ENCODE measurements around the gene UBE2E2. TPM values are rescaled to one million over a fixed set of nuclear protein-coding genes. Genes with fewer than 3 reads are reported as not detected.
A peak's percentile ranks its signal among the peaks of the same experiment; 100 is the strongest.

The UBE2E2 gene
- total RNA-seq, 2 experiments from 2014 or later, result 41.1 to 48.8 TPM

DNA sequence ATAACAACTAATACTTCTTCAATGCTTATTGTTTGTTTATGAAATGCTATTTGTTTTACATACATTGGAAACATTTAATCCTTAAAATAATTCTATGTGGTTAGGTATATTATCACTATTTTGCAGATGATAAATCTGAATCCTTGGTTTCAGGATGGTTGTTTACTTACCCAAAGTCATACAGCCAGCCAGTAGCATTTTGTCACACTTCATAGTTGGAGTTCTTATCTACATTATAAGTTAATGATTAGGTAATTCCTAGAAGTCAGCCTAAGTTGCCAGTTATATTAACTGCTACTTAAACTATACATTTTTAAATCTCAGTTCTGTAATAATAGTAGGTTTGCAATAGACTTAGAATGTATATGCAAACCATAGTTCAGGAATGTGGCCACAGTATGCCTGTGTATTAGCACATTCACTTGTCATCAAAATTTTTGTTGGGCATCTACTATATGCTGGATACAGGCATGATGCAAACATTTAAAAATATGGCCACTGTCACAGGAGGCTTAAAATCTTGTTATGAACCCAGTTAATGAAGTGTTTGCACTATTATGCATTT is 187.9 kb downstream of the UBE2E2 start:
- H3K79me2 ChIP-seq (ENCODE audit: insufficient read depth, low read depth, low read length), result peaks cover 63% of the 10 kb centered on the region
- TF ChIP-seq CTCF (conservative IDR thresholded peaks at IDR 0.05; ENCODE audit: low read length) (no peak), EZH2phosphoT487 (IDR thresholded peaks at IDR 0.05; ENCODE audit: borderline replicate concordance, low read depth, low read length) (no peak)
- POLR2A ChIA-PET, result interaction anchor here (0.6 to 8.9 kb wide), 18 partner anchors 12 to 370 kb away, joined by 3 to 130 read pairs (median 6); no protein-coding TSS in a partner anchor
- H3K9me2 ChIP-seq (ENCODE audit: insufficient read depth, low read length), result no peaks in the 10 kb centered on the region
- H3K4me2 ChIP-seq (ENCODE audit: low read length), result peak overlapping the region; percentile 88
- CTCF ChIA-PET (ENCODE audit: unreplicated experiment), result no interaction called here
- H3K9me3 ChIP-seq (ENCODE audit: low read length), result no peaks in the 10 kb centered on the region
- H3K4me1 ChIP-seq (ENCODE audit: insufficient read depth, low read length, poor library complexity, severe bottlenecking), result peaks cover 59% of the 10 kb centered on the region
- no peak for DNase-seq (ENCODE audit: low spot score)
- H3K27ac ChIP-seq (ENCODE audit: low read depth, low read length, poor library complexity, severe bottlenecking), result peak overlapping the region; percentile 99
- H3K36me3 ChIP-seq (ENCODE audit: insufficient read depth, low read length), result peaks cover 18% of the 10 kb centered on the region; the same call in 1 of the 2 replicates
- no TSS peak for BruUV-seq (replicated peaks)
- H4K20me1 ChIP-seq (ENCODE audit: insufficient read depth, low read length), result no peaks in the 10 kb centered on the region
- H2AFZ ChIP-seq (ENCODE audit: low read length), result no peak overlapping the region
- H3K4me3 ChIP-seq (ENCODE audit: low read depth, low read length, poor library complexity, severe bottlenecking), result peak overlapping the region; percentile 22
- intact Hi-C loops (cut with micrococcal nuclease; ENCODE audit: unreplicated experiment), result loop anchor here (2.0 kb wide), 1 partner anchor 416 kb away; no protein-coding TSS in a partner anchor

DNA sequence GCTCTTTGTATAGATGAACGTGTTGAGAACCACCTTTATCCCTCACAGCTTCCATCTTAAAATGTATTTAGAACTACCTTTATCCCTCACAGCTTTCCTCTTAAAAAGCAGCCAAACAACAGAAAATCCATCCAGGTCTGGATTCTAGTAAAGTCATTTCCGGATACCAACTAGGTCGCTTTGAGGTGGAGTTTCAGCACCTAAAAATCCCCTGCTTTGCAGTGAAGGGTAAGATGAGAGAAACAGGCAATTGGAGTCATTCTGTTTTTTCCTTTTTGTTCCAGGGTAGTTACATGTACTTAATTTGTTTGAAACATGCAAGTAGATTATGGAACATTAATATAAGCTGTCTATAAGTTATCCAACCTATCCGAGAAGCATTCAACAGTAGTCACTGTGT is 192.0 kb downstream of the UBE2E2 start:
- Histone ChIP-seq H3K4me1 (ENCODE audit: insufficient read depth, low read length, poor library complexity, severe bottlenecking) (peaks cover 77% of the 10 kb centered on the region), H3K36me3 (ENCODE audit: insufficient read depth, low read length) (peaks cover 4% of the 10 kb centered on the region; the same call in 1 of the 2 replicates), H3K9me2 (ENCODE audit: insufficient read depth, low read length) (no peaks in the 10 kb centered on the region), H3K27ac (ENCODE audit: low read depth, low read length, poor library complexity, severe bottlenecking) (no peak overlapping the region), H4K20me1 (ENCODE audit: insufficient read depth, low read length) (no peaks in the 10 kb centered on the region), H3K4me2 (ENCODE audit: low read length) (no peak overlapping the region), H3K4me3 (ENCODE audit: low read depth, low read length, poor library complexity, severe bottlenecking) (no peak overlapping the region), H2AFZ (ENCODE audit: low read length) (no peak overlapping the region), H3K79me2 (ENCODE audit: insufficient read depth, low read depth, low read length) (peaks cover 30% of the 10 kb centered on the region; the same call in 1 of the 2 replicates), H3K9me3 (ENCODE audit: low read length) (no peaks in the 10 kb centered on the region)
- TF ChIP-seq EZH2phosphoT487 (IDR thresholded peaks at IDR 0.05; ENCODE audit: borderline replicate concordance, low read depth, low read length) (no peak), CTCF (conservative IDR thresholded peaks at IDR 0.05; ENCODE audit: low read length) (no peak)
- DNase-seq (ENCODE audit: low spot score), result no peak
- POLR2A ChIA-PET, result interaction anchor here (0.6 to 8.9 kb wide), 13 partner anchors 8 to 418 kb away, joined by 3 to 130 read pairs (median 3); no protein-coding TSS in a partner anchor
- CTCF ChIA-PET (ENCODE audit: unreplicated experiment), result no interaction called here
- intact Hi-C loops (cut with micrococcal nuclease; ENCODE audit: unreplicated experiment), result no loop called here
- no TSS peak for BruUV-seq (replicated peaks)

DNA sequence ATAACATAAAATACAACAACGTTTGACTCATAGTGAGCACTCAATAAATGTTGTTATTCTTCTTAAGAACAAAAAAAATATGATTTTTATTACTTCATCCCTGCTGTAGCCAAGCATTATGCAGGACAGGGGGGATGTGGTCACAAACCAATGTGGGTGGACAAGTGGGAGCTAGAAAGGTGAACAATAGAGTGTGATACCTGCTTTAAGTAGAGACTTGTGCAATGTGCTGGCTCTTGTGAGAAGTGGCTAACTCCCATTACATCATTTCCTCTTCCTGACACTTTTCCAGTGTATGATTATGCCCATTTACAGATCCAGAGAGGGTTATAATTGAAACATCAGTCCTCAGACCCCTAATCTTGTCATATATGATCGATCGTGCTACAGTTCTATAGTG is 193.6 kb downstream of the UBE2E2 start:
- H3K4me2 ChIP-seq (ENCODE audit: low read length), result no peak overlapping the region
- no peak for TF ChIP-seq EZH2phosphoT487 (IDR thresholded peaks at IDR 0.05; ENCODE audit: borderline replicate concordance, low read depth, low read length)
- no peak for TF ChIP-seq CTCF (conservative IDR thresholded peaks at IDR 0.05; ENCODE audit: low read length)
- H3K4me3 ChIP-seq (ENCODE audit: low read depth, low read length, poor library complexity, severe bottlenecking), result no peak overlapping the region
- H2AFZ ChIP-seq (ENCODE audit: low read length), result no peak overlapping the region
- no peaks in the 10 kb centered on the region for H4K20me1 ChIP-seq (ENCODE audit: insufficient read depth, low read length)
- H3K79me2 ChIP-seq (ENCODE audit: insufficient read depth, low read depth, low read length), result peaks cover 20% of the 10 kb centered on the region; the same call in 1 of the 2 replicates
- intact Hi-C loops (cut with micrococcal nuclease; ENCODE audit: unreplicated experiment), result no loop called here
- no peak overlapping the region for H3K27ac ChIP-seq (ENCODE audit: low read depth, low read length, poor library complexity, severe bottlenecking)
- ChIA-PET POLR2A (interaction anchor here (0.6 kb wide), 1 partner anchor 135 kb away, joined by 3 read pairs; no protein-coding TSS in a partner anchor), CTCF (ENCODE audit: unreplicated experiment) (no interaction called here)
- no peaks in the 10 kb centered on the region for H3K9me2 ChIP-seq (ENCODE audit: insufficient read depth, low read length)
- H3K36me3 ChIP-seq (ENCODE audit: insufficient read depth, low read length), result peaks cover 4% of the 10 kb centered on the region; the same call in 1 of the 2 replicates
- peaks cover 70% of the 10 kb centered on the region for H3K4me1 ChIP-seq (ENCODE audit: insufficient read depth, low read length, poor library complexity, severe bottlenecking)
- BruUV-seq (replicated peaks), result no TSS peak
- no peaks in the 10 kb centered on the region for H3K9me3 ChIP-seq (ENCODE audit: low read length)
- no peak for DNase-seq (ENCODE audit: low spot score)

Measured in OCI-LY7 (cell line).